PC-3 (cell line): ENCODE measurements around the gene LTF. TPM values are rescaled to one million over a fixed set of nuclear protein-coding genes. Genes with fewer than 3 reads are reported as not detected.

Source experiments
- ATAC-seq: fragments of 200-7000 bp; cut with Tn5 transposase; 2 replicates; pipeline ENCODE4 v1.9.1; 2020; ENCODE audit warnings: mild to moderate bottlenecking, moderate library complexity
- BruUV-seq: library from RNA; stranded (reverse); fragments of 400-500 nt; replicated peaks from 2 replicates; lab custom pipeline; 2021; lab: Mats Ljungman, UMichigan
- CTCF ChIA-PET: fragments of 300-600 bp; sonication (Branson Sonifier 250); formaldehyde crosslinking; loops from one replicate; lab custom pipeline; 2022; ENCODE audit warnings: antibody characterized with exemption; lab: Charles Lee
- POLR2A ChIA-PET: fragments of 300-600 bp; sonication (Branson Sonifier 250); formaldehyde crosslinking; loops from one replicate; lab custom pipeline; 2022; ENCODE audit warnings: antibody characterized with exemption; ENCODE audit not compliant: unreplicated experiment; lab: Charles Lee
- DNase-seq: peaks from one replicate; pipeline ENCODE4 v3.0.0-alpha.2; 2015
- H2AFZ ChIP-seq: fragments of 300-600 bp; sonication (generic); 2 replicates; pipeline ENCODE4 v1.6.0; 2016; ENCODE audit warnings: antibody characterized with exemption, low read length
- H3F3A ChIP-seq: fragments of 300-600 bp; sonication (generic); one replicate; pipeline ENCODE4 v1.6.0; 2017; ENCODE audit warnings: antibody characterized with exemption, low read length, control low read depth, mild to moderate bottlenecking; ENCODE audit not compliant: unreplicated experiment
- H3K27ac ChIP-seq: fragments of 300-600 bp; sonication (generic); 2 replicates; pipeline ENCODE4 v1.5.1; 2016; ENCODE audit warnings: mild to moderate bottlenecking, low read length
- H3K27me3 ChIP-seq: fragments of 300-600 bp; sonication (generic); 2 replicates; pipeline ENCODE4 v1.6.1; 2016; ENCODE audit warnings: low read length, mixed read lengths
- H3K36me3 ChIP-seq: fragments of 300-600 bp; sonication (generic); 2 replicates; pipeline ENCODE4 v1.6.1; 2016; ENCODE audit warnings: low read depth, mixed run types, low read length, mixed read lengths
- H3K4me1 ChIP-seq: fragments of 300-600 bp; sonication (generic); 2 replicates; pipeline ENCODE4 v1.5.1; 2016; ENCODE audit warnings: low read length; ENCODE audit not compliant: insufficient read depth
- H3K4me2 ChIP-seq: fragments of 300-600 bp; sonication (generic); 2 replicates; pipeline ENCODE4 v1.6.0; 2016; ENCODE audit warnings: low read length
- H3K4me3 ChIP-seq: fragments of 300-600 bp; sonication (generic); 2 replicates; pipeline ENCODE4 v1.5.1; 2016; ENCODE audit warnings: mild to moderate bottlenecking, low read length, mixed read lengths
- H3K79me2 ChIP-seq: fragments of 300-600 bp; sonication (generic); 2 replicates; pipeline ENCODE4 v1.6.1; 2017; ENCODE audit warnings: low read length, mixed read lengths
- H3K9ac ChIP-seq: fragments of 300-600 bp; sonication (generic); 2 replicates; pipeline ENCODE4 v1.6.0; 2016; ENCODE audit warnings: mild to moderate bottlenecking, low read length
- H3K9me2 ChIP-seq: fragments of 300-600 bp; sonication (generic); replicated peaks from 2 replicates; pipeline ENCODE4 v1.6.1; 2016; ENCODE audit warnings: mixed run types, low read length, mixed read lengths
- H3K9me3 ChIP-seq: fragments of 300-600 bp; sonication (generic); 2 replicates; pipeline ENCODE4 v1.6.1; 2016; ENCODE audit warnings: low read length, mixed read lengths
- H4K20me1 ChIP-seq: fragments of 300-600 bp; sonication (generic); 2 replicates; pipeline ENCODE4 v1.6.1; 2016; ENCODE audit warnings: low read length, mixed read lengths
- EZH2 ChIP-seq: fragments of 300-600 bp; sonication (generic); IDR thresholded peaks from one replicate; pipeline ENCODE4 v1.6.1; 2017; ENCODE audit warnings: antibody characterized with exemption, mild to moderate bottlenecking, low read length; ENCODE audit not compliant: unreplicated experiment
- EZH2phosphoT487 ChIP-seq: fragments of 300-600 bp; sonication (generic); IDR thresholded peaks from 2 replicates; pipeline ENCODE4 v1.6.1; 2018; ENCODE audit warnings: mild to moderate bottlenecking, antibody characterized with exemption, low read length, borderline replicate concordance
- intact Hi-C: fragments of 100-400 bp; cut with micrococcal nuclease; formaldehyde crosslinking; loops from 2 replicates; pipeline ENCODE4 v1.9.0; 2023
- total RNA-seq: library from RNA; depleted of rRNA; stranded (reverse); fragments of >200 nt; gene quantifications from 2 replicates; pipeline ENCODE4 v1.2.3, GENCODE V29; 2014
- TF ChIP-seq, protein P1 (sequence below): fragments of 300-600 bp; sonication (generic); conservative IDR thresholded peaks from 2 replicates; pipeline ENCODE4 v1.5.1; 2017; ENCODE audit warnings: antibody characterized with exemption, low read depth, mild to moderate bottlenecking, low read length

Gene LTF
- total RNA-seq, 1 experiment from 2014 or later: not detected

DNA sequence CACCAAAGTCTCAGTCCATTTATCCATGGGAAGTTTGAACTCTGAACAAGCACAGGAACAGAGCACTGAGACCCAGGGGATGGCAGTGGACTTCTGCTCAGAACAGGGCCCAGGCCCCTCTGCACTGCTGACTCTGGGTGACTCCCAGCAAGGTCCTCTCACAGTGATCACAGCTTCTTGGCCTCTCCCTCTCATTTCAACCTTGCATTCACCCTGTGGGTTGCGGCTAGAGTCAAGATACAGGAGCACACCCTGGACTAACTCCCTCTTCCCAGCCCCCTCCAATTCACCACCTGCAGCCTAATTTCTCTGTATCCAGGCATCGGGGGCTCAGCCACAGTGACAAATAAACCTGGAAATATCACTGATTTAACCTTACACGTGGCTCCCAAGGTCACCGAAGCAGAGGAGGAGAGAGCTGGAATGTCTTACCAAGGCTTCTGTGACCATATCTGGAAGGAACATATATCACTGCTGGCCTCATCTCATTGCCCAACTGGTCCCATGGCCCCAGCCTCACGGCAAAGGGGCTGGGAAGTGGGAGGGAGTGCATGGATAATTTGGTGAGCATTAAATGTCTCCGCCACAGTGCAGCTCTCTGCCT is 34.3 kb upstream of the LTF start:
- no peak for TF ChIP-seq EZH2
- no peak for TF ChIP-seq EZH2phosphoT487
- TF ChIP-seq, protein P1, sequence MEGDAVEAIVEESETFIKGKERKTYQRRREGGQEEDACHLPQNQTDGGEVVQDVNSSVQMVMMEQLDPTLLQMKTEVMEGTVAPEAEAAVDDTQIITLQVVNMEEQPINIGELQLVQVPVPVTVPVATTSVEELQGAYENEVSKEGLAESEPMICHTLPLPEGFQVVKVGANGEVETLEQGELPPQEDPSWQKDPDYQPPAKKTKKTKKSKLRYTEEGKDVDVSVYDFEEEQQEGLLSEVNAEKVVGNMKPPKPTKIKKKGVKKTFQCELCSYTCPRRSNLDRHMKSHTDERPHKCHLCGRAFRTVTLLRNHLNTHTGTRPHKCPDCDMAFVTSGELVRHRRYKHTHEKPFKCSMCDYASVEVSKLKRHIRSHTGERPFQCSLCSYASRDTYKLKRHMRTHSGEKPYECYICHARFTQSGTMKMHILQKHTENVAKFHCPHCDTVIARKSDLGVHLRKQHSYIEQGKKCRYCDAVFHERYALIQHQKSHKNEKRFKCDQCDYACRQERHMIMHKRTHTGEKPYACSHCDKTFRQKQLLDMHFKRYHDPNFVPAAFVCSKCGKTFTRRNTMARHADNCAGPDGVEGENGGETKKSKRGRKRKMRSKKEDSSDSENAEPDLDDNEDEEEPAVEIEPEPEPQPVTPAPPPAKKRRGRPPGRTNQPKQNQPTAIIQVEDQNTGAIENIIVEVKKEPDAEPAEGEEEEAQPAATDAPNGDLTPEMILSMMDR: no peak
- no TSS peak for BruUV-seq
- ATAC-seq: no peak
- no peak overlapping the region for H2AFZ ChIP-seq
- no peaks in the 10 kb centered on the region for H3K27me3 ChIP-seq
- no peak overlapping the region for H3K4me2 ChIP-seq
- H3F3A ChIP-seq: no peaks in the 10 kb centered on the region
- ChIA-PET CTCF (no interaction called here), POLR2A (interaction anchor here (1.1 kb wide), 1 partner anchor 36 kb away, joined by 6 read pairs; no protein-coding TSS in a partner anchor)
- no peak overlapping the region for H3K27ac ChIP-seq
- no peaks in the 10 kb centered on the region for H4K20me1 ChIP-seq
- peaks cover 20% of the 10 kb centered on the region for H3K4me1 ChIP-seq
- H3K9me3 ChIP-seq: no peaks in the 10 kb centered on the region
- H3K4me3 ChIP-seq: no peak overlapping the region
- H3K9me2 ChIP-seq: no peaks in the 10 kb centered on the region
- H3K9ac ChIP-seq: no peak overlapping the region
- DNase-seq: no peak
- intact Hi-C loops: no loop called here
- no peaks in the 10 kb centered on the region for H3K36me3 ChIP-seq
- H3K79me2 ChIP-seq: no peaks in the 10 kb centered on the region

DNA sequence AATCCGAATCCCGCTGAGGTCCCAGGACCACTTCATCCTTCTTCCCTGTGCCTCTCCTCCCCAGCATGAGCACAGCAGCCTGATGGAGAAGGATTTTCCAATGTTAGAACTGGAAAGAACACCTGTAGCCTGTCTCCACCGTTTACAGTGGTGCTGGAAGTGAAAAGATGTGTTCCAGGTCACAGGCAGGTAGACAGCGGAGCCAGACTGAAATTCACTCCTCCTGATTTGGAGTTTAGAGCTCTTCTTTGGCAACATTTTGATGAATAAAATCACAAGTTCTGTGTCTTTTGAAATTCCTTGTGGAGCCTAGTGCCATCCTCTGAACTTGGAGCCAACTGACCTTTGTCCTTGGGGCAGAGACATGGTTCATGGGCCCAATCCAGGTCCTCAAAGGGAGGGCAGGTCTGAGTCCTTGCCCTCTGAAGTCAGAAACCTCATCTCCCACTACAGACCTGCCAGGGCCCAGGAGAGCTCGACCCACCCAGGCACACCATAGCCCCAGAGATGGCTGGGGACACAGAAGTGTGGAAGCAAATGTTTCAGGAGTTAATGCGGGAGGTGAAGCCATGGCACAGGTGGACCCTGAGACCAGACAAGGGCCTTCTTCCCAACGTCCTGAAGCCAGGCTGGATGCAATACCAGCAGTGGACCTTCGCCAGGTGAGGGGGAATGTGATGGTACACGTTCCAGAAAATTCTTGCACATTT is 33.0 kb upstream of the LTF start, which contains the start of gene RTP3:
Gene RTP3 (plus strand): TSS at position 421 of the 710 bp plus-strand sequence. CDS start 87 bp downstream, at position 508.
- H4K20me1 ChIP-seq: no peaks in the 10 kb centered on the region
- H3K4me2 ChIP-seq: no peak within 1 kb of the TSS
- no TSS peak for BruUV-seq
- peaks cover 20% of the 10 kb centered on the region for H3K4me1 ChIP-seq
- H2AFZ ChIP-seq: no peak within 1 kb of the TSS
- H3K27me3 ChIP-seq: no peaks in the 10 kb centered on the region
- H3K9me3 ChIP-seq: no peaks in the 10 kb centered on the region
- TF ChIP-seq EZH2phosphoT487 (no peak), EZH2 (no peak)
- TF ChIP-seq, protein P1: no peak
- H3F3A ChIP-seq: no peaks in the 10 kb centered on the region
- intact Hi-C loops: no loop called here
- no peak within 1 kb of the TSS for H3K4me3 ChIP-seq
- DNase-seq (no peak), ATAC-seq (no peak)
- H3K9ac ChIP-seq: no peak within 1 kb of the TSS
- H3K27ac ChIP-seq: no peak within 1 kb of the TSS
- H3K36me3 ChIP-seq: no peaks in the 10 kb centered on the region
- no peaks in the 10 kb centered on the region for H3K9me2 ChIP-seq
- no peaks in the 10 kb centered on the region for H3K79me2 ChIP-seq
- ChIA-PET POLR2A (interaction anchor here (1.1 kb wide), 1 partner anchor 37 kb away, joined by 6 read pairs; no protein-coding TSS in a partner anchor), CTCF (no interaction called here)
